ENCODE measurements around the gene SLC27A1.
A peak's percentile ranks its signal among the peaks of the same experiment; 100 is the strongest.

The SLC27A1 gene

DNA sequence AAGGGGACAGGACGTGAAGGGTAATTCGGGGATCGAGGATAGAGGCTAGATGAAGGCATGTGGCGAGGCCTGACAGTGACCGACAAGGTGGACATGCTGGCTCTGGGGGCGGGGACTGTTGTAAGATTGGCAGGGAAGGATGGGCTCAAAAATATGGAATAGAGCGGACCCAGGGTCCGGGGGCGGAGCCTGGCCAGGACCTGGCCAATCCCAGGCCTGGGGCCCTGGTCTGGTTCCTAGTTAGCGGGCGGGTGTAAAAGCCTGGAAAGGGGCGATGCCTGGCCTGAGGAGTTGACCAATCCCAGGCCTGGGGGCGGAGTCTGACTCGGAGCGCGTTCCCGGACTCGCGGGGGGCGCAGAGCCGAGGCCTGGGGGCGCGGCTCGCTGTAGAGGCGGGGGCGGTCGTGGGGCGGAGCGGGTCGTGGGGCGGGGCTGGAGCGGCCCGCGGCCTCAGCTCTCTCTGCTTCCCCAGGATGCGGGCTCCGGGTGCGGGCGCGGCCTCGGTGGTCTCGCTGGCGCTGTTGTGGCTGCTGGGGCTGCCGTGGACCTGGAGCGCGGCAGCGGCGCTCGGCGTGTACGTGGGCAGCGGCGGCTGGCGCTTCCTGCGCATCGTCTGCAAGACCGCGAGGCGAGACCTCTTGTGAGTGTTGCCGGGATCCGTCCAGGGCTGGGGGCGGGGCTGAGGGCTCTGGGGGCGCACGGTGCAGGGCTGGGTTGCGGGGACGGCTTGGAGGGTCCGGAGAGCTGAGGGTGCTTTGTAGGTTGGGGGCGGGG, at the start of gene SLC27A1:
Gene SLC27A1 (plus strand): TSS at position 457 of the 774 bp plus-strand sequence. CDS start 17 bp downstream, at position 474.
- peak; percentile 97 to 99 for DNase-seq

DNA sequence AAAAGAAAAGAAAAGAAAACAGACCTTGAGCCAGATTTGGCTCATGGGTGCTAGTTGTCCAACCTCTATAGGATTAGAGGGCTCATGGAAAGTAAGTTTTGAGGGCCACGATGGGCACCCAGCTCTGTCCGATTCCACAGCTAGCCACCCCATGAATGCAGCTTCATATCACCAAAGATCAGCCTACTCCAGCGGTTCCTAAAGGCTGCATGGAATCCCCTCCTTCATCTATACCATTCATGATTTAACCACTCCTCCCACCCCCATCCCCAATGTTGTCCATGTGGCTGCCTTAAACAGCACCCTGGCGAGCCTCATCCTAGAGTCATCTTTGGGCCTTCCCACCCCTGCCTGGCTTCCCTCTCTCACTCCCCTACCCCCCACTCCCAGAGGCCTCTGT, 48.4 kb upstream of the SLC27A1 start:
- no peak for DNase-seq

DNA sequence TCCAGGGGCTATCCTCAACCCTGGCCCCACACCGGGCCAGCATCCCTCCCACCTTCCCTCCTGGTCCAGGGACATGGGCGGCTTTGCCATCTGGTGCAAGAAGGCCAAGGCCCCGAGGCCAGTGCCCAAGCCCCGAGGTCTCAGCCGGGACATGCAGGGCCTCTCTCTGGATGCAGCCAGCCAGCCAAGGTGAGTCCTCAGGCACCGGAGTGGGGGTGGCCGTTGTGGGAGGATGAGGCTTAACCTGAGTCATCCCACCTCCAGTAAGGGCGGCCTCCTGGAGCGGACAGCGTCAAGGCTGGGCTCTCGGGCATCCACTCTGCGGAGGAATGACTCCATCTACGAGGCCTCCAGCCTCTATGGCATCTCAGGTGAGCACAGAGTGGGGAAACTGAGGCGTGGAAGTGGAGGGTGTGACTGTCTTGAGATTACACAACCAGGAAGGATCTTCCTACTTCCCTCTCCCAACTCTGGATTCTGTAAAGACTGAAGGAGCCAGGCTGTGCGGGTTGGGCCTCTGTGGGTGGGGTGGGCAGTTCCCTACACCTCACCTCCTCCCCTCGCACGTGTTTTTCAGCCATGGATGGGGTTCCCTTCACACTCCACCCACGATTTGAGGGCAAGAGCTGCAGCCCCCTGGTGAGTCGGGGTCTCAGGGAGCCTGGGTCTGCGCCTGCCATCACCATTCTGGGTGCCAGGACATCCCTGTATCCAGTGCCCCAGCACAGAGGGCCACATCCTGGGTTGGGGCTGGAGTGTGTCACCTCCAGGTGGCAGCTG, 46.7 kb upstream of the SLC27A1 start:
- no peak for DNase-seq

DNA sequence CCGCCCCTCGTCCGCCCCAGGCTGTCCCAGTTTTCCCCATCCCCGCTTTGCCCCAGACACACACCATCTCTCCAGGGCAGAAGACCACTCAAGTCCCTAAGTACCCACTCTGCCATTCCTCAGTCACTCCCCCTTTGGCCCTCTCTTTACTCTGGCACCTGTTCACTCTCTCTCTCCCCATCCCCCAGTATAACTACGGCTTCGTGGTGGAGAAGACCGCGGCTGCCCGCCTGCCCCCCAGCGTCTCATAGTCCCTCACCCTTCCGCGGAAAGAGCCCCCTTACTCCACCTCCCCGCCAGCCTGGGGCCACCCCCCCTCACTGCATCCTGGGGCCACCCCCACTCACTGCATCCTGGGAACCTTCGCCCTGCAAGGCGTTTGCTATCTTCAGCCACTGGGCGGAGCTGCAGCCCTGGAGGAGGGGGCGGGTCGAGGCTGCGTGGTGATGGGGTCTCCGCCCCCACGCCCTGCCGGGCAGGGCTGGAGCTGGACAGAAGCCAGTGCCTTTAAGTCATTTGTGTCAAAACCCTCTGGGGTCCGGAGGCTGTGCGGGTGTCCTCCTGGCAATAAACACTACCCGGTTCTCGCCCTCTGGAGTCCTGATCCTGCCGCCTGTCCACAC, 45.5 kb upstream of the SLC27A1 start:
- DNase-seq: no peak

DNA sequence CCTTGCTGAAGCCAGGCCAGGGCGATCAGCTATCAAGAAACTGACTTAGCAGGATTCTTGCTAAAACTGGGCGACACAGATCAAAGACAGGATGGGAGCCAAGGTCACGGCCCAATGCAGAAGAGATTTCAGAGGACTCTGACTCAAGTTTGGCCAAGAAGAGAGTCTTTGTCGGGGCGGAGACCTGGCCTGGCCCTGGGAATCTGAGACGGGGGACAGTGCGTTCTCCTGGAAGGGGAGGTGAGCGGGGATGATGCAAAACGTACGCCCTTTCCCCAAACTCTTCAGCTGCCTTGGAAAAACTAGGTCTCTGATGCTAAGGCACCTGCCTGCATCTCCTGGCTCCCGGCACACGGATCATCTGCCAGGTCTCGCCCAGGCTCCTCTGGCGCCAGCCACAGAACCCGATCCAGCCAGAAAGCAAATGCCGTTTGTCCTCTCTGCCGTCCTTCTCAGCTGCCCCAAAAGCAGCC, 40.6 kb upstream of the SLC27A1 start:
- DNase-seq: no peak

DNA sequence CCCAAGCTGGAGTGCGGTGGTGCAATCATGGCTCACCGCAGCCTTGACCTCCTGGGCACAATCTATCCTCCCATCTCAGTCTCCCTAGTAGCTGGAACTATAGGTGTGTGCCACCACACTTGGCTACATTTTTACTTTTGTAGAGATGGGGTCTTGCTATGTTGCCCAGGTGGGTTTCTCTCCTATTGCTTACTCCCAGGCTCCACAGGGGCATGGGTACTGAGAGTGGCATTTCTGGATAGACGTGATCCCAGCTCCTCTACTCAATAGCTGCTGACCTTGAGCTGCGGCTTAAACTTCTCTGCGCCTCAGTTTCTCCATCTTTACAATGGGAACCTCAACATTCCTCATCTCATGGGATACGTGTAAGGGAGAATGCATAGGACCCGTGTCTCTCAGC, 38.9 kb upstream of the SLC27A1 start:
- DNase-seq: no peak

DNA sequence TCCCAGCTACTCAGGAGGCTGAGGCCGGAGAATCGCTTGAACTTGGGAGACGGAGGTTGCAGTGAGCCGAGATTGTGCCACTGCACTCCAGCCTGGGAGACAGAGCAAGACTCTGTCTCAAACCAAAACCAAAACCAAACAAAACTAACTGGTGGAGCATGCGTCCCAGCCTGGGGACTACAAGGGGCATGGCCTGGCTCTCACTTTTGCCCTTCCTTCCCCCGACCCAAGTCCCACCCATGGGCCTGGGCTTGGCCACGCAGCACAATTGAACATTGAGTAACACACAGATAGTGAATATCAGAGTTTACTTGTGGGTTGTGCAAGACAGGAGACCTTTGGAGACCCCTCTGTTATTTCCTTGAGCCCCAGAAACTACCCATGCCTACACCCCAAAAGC, 35.1 kb upstream of the SLC27A1 start:
- no peak for DNase-seq

DNA sequence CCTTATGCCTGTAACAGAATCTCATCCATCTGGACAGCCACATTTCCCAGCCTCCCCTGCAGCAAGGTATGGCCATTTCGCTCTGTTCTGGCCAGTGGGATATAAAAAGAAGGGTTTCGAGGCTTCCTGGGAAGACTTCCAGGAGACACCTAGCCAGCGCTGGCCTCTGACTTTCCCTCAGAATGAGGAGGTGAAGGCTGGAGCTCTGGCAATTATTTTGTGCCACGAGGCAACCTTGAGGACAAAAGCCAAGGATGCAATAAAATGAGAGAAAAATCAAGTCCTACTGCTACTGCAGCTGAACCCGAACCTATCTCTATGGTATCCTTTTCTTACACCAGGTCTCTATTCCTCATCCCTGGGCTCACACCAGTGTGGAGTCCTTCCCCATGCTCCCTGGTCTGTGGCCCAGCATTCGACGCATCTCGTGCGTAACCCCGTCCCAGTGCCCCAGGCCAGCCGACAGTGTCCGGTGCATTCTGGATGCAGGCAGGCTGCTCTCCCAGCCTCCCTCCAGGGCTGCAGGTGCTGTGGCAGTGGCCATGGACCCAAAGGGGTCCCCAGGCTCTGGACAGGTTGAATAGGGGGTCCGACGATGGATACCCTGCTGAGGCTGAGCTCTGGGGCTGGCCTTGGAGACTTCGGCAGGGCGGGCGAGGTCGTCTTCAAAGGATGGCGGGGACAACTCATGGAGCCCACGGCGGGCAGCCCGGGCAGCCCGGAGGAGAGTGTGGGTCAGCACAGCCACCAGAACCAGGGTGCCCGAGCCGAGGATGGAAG, 34.0 kb upstream of the SLC27A1 start:
- DNase-seq: no peak

DNA sequence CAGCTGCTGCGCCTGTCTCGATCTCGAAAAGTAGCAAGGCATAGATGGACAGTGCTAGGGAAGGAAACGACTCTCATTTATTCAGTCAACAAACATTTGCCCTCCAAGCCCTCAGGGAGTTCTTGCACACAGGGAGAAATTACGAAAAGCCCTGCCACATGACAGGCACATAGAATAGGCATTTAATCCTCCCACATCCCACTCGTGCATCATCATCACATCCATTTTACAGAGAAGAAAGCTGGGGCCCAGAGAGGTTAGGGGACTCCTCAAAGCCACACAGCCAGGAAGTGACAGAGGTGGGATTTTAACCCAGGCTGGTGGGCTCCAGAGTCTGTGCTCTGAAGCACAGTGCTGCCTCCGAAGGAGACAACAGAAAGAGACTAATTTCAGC, 33.5 kb upstream of the SLC27A1 start:
- peak in 1 of 2 donors; percentile 33 for DNase-seq

DNA sequence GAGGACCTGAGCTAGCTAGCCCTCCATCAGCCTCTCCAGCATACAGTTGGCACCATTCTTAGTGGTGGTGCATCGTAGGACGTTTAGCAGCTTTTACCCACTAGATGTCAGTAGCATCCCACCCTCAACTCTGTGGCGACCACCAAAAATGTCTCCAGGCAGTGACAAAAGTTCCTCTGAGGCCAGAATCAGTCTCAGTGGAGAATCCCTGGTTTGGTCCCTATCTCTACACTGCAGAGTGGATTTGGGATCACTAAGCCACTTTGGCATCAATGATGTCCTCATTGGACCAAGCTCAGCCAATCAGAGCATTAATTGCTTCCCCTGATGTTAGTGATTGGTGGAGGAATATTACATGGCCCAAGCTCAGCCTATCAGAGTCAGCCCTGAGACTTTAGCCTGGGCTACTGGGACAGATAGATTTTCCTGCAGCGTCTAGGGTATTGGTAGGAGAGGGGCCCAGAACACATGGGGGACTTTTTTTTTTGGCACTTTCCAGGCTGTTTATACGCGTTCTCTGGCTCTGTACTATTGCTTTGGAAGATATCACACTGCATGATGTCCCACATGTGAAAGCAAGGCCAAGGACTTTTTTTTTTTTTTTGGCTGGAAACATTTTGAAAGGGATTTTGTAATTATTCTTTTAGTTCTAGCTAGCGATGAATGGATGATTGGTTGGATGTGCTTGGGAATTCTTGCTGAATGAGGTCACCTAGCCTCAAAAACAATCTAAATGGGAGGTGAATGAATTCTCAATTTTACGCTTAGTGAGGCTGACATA, 28.9 kb upstream of the SLC27A1 start:
- peak in 1 of 2 donors; percentile 40 for DNase-seq

DNA sequence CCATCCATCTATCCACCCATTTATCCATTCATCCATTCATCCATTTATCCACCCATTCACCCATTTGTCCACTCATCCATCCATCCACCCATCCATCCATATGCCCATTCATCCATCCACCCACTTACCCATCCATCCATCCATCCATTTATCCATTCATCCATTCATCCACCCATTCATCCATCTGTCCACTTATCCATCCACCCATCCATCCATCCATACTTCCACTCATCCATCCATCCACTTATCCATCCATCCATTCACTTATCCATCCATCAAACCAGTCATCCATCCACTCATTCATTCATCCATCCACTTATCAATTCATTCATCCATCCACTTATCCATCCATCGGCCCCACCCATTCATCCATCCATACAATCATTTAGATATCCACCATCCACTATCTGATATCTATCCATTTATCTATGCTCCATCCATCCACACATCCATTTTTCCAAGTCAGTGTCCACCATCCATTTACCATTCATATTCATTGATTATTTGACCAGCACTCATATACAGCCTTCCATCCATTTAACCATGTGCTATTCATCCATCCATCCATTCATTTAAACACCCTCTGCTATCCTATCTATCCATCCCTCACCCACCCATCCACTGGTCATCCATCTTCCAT, 24.7 kb upstream of the SLC27A1 start:
- DNase-seq: no peak

DNA sequence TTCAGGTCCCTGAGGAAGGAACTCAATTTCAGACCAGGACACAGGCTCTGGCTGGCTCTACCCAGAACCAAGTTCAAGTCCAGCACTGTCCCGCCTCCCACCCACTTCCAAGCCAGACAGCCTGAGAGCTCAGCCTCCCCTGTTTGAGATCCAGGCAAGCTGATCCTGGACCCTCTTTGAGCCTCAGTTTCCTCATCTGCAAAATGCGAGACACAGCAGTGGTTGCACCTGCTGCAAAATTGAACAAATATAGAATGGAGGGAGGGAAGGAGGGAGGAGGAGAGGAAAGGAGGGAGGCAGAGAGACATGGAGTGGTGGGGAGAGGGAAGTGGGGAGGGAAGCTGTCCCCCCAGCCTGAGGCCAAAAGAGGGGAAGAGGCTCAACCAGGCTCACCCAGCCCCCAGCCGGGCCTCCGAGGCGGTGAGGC, 22.6 kb upstream of the SLC27A1 start:
- DNase-seq: no peak

DNA sequence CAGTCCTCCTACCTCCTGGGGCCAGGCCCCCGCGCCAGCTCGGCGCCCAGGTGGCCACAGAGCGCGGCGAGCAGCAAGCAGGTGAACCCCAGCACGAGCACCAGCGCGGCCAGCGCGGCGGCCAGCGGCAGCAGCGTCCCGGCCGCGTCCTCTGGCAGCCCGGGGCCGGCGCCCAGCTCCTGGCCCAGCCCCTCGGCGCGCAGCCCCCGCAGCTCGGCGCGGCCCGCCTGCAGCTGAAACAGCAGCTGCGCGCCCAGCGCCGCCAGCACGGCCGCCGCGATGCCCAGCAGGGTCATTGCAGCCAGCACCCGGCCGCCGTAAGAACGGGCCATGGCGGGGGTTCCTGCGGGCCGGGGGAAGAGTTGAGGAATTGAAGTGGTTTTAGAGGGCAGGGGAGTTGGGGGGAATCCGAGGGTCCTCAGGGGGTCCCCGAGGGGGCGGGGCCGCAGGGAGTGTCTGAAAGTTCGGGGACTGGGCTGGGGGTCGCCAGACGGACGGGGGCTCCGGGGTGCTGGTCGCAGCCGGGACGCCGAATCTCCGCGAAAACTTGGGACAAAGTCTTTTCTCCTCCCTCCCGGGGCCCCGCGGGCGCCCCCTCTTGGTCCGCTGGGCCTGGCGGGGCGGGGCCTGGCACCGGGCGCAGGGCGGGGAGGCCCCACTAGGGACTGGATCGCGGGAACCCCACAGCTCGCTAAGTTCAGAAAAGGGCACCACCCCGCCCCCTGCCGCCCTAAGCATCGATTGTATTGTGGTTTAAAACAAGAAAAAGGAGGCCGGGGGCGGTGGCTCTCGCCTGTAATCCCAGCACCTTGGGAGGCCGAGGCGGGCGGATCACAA, 22.0 kb upstream of the SLC27A1 start, which contains the start of gene TMEM221:
Gene TMEM221 (minus strand): TSS at position 538 of the 837 bp plus-strand sequence. CDS start 206 bp downstream, at position 332.
- peak; percentile 49 to 57 for DNase-seq

DNA sequence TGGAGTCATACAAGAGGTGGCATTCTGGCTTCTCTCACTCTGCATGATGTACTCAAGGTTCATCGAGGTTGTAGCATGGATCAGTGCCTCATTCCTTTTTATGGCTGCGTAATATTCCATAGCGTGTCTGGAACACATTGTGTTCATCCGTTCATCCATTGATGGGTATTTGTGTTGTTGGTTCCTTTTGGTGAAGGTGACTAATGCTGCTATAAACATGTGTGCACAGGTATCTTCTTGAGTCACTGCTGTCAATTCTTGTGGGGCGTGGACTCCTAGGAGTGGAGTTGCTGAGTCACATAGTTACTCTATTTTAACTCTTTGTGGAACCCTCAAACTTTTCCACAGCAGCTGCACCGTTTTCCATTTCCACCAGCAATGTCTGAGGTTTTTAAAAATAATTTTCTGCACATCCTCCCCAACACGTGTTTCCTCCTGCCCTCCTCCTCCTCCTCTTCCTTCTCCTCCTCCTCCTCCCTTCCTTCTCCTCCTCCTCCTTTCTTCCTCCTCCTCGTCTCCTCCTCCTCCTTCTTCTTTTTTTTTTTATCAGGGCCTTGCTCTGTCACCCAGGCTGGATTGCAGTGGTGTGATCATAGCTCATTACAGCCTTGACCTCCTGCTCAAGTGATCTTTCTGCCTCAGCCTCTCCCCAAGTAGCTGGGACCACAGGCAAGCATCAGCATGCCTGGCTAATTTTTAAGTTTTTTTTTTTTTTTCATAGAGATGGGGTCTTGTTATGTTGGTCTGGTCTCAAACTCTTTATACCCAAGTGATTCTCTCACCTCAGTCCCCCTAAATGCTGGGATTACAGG, 19.9 kb upstream of the SLC27A1 start:
- DNase-seq: no peak

DNA sequence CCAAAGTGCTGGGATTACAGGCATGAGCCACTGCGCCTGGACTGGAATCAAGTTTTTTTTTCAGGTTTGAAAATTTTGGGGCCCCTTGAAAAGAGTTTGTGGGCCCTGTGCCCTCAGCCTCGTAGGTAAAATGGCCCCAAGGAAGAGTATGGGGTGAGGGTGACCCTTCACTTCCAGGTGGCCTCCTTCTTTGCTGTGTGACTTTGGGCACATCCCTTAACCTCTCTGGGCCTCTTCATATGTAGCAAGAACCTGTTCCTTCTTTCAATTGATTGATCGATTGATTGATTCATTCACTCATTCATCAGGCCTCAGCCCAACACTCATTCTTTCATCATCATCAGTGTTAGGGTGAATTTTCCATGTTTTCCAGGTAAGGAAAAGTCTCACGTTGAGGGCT, 18.5 kb upstream of the SLC27A1 start:
- no peak for DNase-seq

DNA sequence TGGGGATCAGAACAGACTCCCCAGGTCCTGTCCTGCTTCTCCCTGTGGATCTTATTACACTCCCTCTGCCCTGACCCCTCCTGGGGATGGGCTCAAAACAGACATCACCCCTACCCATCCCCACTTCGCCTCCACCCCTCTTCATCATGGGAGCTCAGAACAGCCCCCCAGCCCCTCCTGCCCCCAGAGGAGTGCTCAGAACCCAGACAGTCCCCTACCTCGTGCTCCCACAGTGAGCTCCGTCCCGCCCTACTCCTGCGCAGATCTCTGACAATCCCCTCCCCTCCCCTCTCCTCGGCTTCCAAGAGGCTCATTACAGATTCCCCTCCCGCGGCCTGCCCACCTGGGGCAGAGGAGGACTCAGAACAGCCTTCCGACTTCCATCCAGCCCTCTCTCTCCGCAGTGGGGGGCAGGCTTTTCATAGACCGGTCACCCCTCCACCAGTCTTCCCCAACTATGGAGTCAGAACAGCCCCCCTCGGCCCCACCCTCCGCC, 15.7 kb upstream of the SLC27A1 start:
- no peak for DNase-seq

DNA sequence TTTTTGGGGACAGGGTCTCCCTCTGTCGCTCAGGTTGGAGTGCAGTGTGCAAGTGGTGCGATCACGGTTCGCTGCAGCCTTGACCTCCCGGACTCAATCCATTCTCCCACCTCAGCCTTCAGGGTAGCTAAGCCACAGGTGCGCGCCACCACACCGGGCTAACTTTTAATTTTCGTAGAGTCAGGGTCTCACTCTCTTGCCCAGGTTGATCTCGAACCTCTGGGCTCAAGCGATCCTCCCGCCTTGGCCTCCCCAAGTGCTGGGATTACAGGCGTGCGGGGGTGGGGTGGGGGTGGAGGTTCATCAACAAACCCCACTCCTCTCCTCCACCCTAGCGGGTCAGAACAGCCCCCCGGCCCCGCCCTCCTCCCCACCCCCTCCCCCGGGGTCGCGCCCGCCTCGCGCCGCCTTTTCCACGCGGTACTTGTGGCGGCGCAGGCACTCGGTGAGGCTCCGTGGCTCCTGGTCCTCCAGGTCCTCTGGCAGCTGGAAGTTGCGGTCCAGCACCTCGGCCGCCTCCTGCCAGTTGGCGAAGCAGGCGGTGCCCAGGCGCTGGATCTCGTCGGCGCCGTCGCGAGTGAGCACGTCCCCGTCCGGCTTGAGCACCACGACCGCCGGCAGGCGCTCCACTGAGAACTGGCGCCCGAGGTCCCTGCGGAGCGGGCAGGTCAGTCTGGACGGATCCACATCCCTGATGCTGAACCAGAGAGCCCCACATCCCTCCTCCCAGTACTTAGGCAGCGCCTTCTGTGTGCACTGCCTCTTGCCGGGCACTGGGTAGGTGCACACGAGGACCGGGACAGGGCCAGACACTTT, 14.8 kb upstream of the SLC27A1 start:
- DNase-seq: no peak

DNA sequence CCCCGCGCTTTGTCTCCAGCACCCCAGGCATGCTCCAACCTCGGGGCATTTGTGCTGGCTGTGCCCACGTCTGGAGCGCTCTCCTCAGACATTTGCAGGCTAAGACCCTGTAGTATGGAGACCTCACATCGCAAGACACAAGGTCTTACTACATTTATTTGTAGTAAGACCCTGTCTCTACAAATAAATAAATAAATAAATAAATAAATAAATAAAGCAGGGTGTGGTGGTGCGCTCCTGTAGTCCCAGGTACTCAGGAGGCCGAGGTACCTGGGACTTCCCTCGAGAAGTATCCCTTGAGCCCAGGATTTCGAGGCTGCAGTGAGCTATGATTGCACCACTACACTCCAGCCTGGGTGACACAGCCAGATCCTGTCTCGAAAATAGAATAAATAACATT, 14.2 kb upstream of the SLC27A1 start:
- DNase-seq: no peak

All from inflammatory macrophage treated with lipopolysaccharide for 1 hour (primary cell).